ENCODE measurements around the gene FKBP6. TPM values are rescaled to one million over a fixed set of nuclear protein-coding genes. Genes with fewer than 3 reads are reported as not detected.

Gene FKBP6
- total and polyA plus RNA-seq, 2 of the 13 experiments (the other 11 are each of a cell fraction or from before 2014, with no cell fraction given), result 0.07 to 0.20 TPM

DNA sequence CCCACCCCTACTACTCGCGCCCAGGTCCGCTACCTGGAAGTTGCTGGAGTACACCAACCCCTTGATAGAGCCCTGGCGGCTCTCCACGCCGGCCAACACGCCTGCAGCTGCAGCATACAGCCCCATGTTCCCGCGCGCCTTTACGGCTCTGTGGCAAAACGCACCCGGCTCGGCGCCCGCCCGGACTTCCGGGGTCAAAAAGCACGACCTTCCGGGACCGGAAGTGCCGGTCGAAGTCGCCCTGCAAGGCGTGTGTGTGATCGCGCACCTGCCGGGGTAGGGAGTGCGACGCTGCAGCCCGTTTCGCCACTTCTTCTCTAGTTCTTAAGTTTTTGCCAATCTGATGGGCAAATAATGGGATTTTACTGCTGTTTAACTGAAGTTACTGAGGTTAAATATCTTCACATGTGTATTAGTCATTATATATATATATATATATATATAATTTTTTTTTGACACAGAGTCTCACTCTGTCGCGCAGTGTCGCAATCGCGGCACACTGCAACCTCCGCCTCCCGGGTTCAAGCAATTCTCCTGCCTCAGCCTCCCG lies 19.2 kb upstream of the FKBP6 start, which contains the start of gene NSUN5 (continued):
- TF ChIP-seq, protein P1, sequence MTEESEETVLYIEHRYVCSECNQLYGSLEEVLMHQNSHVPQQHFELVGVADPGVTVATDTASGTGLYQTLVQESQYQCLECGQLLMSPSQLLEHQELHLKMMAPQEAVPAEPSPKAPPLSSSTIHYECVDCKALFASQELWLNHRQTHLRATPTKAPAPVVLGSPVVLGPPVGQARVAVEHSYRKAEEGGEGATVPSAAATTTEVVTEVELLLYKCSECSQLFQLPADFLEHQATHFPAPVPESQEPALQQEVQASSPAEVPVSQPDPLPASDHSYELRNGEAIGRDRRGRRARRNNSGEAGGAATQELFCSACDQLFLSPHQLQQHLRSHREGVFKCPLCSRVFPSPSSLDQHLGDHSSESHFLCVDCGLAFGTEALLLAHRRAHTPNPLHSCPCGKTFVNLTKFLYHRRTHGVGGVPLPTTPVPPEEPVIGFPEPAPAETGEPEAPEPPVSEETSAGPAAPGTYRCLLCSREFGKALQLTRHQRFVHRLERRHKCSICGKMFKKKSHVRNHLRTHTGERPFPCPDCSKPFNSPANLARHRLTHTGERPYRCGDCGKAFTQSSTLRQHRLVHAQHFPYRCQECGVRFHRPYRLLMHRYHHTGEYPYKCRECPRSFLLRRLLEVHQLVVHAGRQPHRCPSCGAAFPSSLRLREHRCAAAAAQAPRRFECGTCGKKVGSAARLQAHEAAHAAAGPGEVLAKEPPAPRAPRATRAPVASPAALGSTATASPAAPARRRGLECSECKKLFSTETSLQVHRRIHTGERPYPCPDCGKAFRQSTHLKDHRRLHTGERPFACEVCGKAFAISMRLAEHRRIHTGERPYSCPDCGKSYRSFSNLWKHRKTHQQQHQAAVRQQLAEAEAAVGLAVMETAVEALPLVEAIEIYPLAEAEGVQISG (CRISPR knock-in tag; IDR thresholded peaks at IDR 0.05), result peak; percentile 91
- TF ChIP-seq HOXD1 (CRISPR knock-in tag; IDR thresholded peaks at IDR 0.05) (peak; percentile 70; the same call in 1 of the 2 replicates), ZNF614 (CRISPR knock-in tag; IDR thresholded peaks at IDR 0.05; ENCODE audit: borderline replicate concordance) (peak; percentile 71; the same call in 1 of the 2 replicates), KLF12 (CRISPR knock-in tag; IDR thresholded peaks at IDR 0.05; ENCODE audit: borderline replicate concordance) (peak; percentile 83), POLR2AphosphoS2 (IDR thresholded peaks at IDR 0.05; ENCODE audit: low read depth, low read length) (no peak), YEATS4 (CRISPR knock-in tag; IDR thresholded peaks at IDR 0.05; ENCODE audit: borderline replicate concordance) (peak; percentile 89), SIN3A (IDR thresholded peaks at IDR 0.05; ENCODE audit: borderline replicate concordance, low read depth, low read length) (peak; percentile 88), ZNF564 (CRISPR knock-in tag; IDR thresholded peaks at IDR 0.05) (peak; percentile 85; the same call in 1 of the 2 replicates), HES4 (CRISPR knock-in tag; IDR thresholded peaks at IDR 0.05; ENCODE audit: borderline replicate concordance) (peak; percentile 94), SNRNP70 (IDR thresholded peaks at IDR 0.05; ENCODE audit: low read depth, low read length) (no peak), TOPORS (CRISPR knock-in tag; IDR thresholded peaks at IDR 0.05) (peak; percentile 76; the same call in 1 of the 2 replicates), POLR2A (IDR thresholded peaks at IDR 0.05; ENCODE audit: insufficient read depth in 1 of 2, low read depth in 2 of 2, low read length in 2 of 2) (peak; percentile 76 to 87), PRMT3 (CRISPR knock-in tag; IDR thresholded peaks at IDR 0.05; ENCODE audit: borderline replicate concordance, low read depth) (peak; percentile 66; the same call in 1 of the 2 replicates), ZNF549 (CRISPR knock-in tag; IDR thresholded peaks at IDR 0.05) (no peak), ZNF256 (CRISPR knock-in tag; conservative IDR thresholded peaks at IDR 0.05) (peak; percentile 87), ZMYM4 (CRISPR knock-in tag; IDR thresholded peaks at IDR 0.05) (peak; percentile 62; the same call in 1 of the 2 replicates), NFIC (IDR thresholded peaks at IDR 0.05; ENCODE audit: low read length) (no peak)
- TF ChIP-seq, protein P2, sequence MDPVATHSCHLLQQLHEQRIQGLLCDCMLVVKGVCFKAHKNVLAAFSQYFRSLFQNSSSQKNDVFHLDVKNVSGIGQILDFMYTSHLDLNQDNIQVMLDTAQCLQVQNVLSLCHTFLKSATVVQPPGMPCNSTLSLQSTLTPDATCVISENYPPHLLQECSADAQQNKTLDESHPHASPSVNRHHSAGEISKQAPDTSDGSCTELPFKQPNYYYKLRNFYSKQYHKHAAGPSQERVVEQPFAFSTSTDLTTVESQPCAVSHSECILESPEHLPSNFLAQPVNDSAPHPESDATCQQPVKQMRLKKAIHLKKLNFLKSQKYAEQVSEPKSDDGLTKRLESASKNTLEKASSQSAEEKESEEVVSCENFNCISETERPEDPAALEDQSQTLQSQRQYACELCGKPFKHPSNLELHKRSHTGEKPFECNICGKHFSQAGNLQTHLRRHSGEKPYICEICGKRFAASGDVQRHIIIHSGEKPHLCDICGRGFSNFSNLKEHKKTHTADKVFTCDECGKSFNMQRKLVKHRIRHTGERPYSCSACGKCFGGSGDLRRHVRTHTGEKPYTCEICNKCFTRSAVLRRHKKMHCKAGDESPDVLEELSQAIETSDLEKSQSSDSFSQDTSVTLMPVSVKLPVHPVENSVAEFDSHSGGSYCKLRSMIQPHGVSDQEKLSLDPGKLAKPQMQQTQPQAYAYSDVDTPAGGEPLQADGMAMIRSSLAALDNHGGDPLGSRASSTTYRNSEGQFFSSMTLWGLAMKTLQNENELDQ (CRISPR knock-in tag; IDR thresholded peaks at IDR 0.05; ENCODE audit: borderline replicate concordance), result peak; percentile 66; the same call in 1 of the 2 replicates
- TF ChIP-seq, protein P3, sequence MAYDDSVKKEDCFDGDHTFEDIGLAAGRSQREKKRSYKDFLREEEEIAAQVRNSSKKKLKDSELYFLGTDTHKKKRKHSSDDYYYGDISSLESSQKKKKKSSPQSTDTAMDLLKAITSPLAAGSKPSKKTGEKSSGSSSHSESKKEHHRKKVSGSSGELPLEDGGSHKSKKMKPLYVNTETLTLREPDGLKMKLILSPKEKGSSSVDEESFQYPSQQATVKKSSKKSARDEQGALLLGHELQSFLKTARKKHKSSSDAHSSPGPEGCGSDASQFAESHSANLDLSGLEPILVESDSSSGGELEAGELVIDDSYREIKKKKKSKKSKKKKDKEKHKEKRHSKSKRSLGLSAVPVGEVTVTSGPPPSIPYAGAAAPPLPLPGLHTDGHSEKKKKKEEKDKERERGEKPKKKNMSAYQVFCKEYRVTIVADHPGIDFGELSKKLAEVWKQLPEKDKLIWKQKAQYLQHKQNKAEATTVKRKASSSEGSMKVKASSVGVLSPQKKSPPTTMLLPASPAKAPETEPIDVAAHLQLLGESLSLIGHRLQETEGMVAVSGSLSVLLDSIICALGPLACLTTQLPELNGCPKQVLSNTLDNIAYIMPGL (CRISPR knock-in tag; IDR thresholded peaks at IDR 0.05; ENCODE audit: borderline replicate concordance in 1 of 2, low read depth in 1 of 2), result peak; percentile 57 to 63; a peak in 2 of 4 replicates
- TF ChIP-seq, protein P4, sequence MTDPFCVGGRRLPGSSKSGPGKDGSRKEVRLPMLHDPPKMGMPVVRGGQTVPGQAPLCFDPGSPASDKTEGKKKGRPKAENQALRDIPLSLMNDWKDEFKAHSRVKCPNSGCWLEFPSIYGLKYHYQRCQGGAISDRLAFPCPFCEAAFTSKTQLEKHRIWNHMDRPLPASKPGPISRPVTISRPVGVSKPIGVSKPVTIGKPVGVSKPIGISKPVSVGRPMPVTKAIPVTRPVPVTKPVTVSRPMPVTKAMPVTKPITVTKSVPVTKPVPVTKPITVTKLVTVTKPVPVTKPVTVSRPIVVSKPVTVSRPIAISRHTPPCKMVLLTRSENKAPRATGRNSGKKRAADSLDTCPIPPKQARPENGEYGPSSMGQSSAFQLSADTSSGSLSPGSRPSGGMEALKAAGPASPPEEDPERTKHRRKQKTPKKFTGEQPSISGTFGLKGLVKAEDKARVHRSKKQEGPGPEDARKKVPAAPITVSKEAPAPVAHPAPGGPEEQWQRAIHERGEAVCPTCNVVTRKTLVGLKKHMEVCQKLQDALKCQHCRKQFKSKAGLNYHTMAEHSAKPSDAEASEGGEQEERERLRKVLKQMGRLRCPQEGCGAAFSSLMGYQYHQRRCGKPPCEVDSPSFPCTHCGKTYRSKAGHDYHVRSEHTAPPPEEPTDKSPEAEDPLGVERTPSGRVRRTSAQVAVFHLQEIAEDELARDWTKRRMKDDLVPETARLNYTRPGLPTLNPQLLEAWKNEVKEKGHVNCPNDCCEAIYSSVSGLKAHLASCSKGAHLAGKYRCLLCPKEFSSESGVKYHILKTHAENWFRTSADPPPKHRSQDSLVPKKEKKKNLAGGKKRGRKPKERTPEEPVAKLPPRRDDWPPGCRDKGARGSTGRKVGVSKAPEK (CRISPR knock-in tag; IDR thresholded peaks at IDR 0.05; ENCODE audit: borderline replicate concordance), result no peak

Measured in HepG2 (cell line).